IPS-11a (cell line): ENCODE data around the gene GABRA1.

ENCODE experiments used
- H3K4me3 ChIP-seq: one replicate; pipeline ENCODE4 v1.5.1; 2013; ENCODE audit warnings: low read depth, low read length, control low read depth

The GABRA1 gene

DNA sequence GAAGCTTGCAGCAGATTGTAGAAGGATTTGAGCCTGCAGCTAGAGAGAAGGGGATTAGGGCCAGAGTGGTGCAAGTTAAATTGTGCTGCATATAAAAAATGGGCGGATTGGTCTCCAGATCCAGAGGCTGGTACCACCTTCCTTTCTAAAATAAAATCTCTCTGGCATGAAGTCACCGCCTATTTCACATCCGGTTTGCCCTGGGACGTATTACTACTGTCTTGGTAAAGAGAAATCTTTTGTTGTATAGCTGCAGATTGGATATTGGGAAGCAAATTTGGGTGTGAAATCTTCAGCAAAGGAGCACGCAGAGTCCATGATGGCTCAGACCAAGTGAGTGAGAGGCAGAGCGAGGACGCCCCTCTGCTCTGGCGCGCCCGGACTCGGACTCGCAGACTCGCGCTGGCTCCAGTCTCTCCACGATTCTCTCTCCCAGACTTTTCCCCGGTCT lies at the start of gene GABRA1:
GABRA1 (plus strand) TSS at position 180 of the 451 bp plus-strand sequence. CDS start 2,691 bp downstream, outside the sequence.
- H3K4me3 ChIP-seq, result peak within 1 kb of the TSS; percentile 58

DNA sequence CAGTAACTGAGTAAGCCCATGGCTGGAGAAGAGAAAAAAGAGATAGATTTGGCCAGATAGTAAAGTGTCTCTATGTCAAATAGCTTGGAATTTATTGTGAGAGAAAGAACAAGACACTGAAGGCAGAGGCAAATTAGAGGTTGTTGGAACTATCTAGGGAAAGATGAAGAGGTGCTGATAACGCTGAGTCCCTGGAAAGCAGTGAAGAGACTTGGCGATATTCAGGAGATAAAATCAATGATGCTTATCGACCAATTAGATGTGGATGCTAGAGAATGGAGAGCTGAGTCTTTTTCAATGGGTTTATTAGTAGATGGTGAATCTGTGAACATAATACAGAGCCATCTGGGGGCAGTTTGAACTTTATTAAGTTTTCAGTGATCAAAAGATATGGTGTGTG lies 48.6 kb upstream of the GABRA1 start:
- H3K4me3 ChIP-seq, result no peak overlapping the region

DNA sequence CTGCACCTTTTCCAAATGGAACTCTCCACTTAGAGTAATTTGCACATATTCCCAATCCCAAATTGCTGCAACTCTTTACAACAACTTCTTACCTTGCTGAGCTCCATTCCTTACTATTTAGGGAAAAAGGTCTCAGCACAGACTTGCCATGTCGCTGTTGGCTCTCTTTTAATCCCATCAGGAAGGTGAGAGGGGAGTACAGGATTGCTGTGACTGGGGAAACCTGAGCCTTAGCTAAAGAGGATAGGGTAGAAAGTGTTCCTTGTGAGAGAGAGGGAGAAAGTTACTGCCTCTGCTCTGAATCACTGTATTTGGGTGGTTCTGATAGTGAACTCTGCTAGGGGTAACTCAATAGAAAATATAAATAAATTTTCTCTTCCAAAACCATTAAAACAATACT lies 43.7 kb upstream of the GABRA1 start:
- no peak overlapping the region for H3K4me3 ChIP-seq

DNA sequence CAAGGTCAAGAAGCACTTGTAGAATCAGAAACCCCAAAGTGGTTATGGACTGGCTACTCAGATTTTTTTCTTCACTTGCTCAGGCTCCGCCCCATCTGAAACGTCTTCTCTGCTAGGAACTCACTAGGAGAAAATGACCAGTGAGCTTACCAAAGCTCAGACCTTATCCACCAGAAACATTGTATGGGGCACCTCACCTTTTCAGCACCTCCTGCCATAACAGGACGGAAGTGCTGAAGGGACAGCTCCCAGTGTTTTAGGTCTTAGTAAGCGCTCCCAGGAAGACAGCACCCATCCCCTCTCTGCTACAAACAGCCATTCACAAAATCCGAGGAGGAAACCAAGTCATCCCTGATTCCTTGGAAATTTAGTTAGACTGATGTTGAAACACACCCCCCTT lies 1.2 kb upstream of the GABRA1 start:
- H3K4me3 ChIP-seq, result peak overlapping the region; percentile 58

DNA sequence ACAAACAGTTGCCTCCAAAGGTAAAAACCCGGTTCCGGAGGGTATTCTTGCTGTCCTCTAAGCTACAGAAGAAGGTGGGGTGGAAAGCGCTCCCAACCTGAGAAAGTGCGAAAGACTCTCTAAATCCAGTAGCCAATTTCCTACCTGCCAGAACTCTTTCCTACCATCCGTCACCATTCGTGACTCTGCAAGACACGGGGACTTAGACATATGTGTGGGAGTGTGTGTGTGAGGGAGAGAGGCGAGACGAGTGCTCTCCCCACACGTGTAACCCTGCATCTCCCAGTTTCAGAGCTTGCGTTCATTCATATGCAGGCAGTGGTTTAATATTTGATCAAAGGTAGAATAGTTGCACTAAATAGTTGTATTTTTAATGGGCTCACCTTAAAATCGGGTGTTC lies 473 bp upstream of the GABRA1 start:
- peak overlapping the region; percentile 58 for H3K4me3 ChIP-seq

DNA sequence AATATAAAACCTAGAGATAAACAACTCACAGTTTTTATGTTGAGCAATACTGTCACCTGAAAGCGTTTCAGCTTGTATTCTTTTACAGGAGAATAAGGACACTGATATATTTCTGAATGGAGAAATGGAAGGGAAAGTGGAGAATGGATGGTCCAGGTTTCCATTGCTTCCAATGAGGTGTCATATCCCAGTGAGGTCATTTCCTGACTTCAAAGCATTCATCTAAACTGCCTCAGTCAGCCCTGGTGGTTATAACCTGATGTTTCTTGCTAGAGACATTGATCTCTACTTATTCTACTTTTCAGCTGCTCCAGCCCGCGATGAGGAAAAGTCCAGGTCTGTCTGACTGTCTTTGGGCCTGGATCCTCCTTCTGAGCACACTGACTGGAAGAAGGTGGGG lies 2.6 kb downstream of the GABRA1 start:
- no peak overlapping the region for H3K4me3 ChIP-seq

DNA sequence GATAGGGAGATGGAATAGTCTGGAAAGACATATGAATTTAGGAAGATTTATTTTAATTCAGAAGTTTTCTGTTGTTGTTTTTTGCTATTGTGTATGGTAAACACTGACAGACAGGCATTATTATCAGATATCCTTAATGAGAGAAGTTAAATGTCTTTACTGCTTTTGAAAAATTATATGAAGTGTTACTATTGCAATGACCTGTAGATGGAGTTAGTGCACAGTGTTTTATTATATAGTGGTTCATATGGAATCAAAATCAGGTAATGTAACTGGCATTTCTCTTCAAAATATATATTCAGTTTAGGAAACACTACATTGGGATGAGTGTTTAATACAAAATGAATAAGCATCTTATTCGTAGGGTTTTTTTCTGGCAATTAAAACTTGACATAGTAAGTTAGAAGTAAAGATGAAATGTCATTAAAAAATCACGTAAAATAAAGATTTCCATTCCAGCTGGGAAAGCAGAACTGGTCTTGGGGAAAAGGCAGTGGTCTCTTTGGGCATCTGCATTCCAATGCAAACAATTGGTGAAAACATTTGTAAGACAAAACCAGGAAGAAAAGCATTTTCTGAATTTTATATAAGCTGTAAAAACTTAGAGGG lies 3.9 kb downstream of the GABRA1 start:
- H3K4me3 ChIP-seq, result no peak overlapping the region

DNA sequence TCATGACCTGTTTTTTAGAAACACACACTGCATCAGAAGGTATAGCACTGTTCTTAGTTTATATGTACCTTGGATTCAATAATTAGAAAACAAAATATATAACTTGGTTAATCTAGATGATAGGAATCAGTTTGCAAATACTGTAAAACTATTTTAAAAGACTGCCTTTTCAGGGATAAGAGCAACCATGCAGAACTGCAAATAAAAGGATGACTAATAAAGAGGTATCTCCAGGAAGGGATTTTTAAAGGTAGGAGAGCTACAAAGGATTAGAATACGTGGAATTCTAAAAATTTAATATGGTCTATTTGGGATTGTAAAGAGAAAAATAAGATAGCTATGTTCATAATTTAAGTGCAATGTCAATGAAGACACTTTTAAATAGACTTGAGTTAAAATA lies 9.4 kb downstream of the GABRA1 start:
- no peak overlapping the region for H3K4me3 ChIP-seq

DNA sequence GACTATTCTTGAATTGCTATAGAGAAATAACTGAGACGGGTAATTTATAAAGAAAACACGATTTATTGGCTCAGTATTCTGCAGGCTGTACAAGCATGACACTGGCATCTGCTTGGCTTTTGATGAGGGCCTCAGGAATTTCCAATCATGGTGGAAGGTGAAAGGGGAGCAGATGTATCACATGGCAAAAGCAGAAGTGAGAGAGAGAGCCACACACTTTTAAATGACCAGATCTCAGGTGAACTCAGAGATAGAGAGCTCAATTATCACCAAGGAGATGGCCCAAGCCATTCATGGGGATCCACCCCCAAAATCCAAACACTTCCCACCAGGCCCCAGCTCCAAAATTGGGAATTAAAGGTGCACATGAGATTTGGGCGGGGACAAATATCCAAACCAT lies 15.3 kb downstream of the GABRA1 start:
- H3K4me3 ChIP-seq, result no peak overlapping the region

DNA sequence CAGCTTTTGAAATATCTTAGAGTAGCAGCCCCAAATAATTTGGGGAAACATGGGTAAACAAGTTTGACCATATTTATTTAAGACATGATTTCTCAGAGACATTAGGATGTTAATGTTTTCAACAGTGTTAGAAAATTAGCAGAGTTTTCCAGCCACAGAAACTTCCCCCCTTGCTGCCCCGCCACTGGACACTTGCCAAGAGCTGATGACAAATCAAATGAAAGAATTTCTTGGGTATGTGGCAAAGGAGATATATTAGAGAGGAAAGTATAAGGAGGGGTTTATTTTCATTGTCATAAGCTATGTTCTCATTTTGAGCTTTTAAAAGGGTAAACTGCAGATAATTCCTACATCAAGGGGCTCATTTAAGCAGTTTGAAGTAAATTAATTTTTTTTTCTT lies 15.9 kb downstream of the GABRA1 start:
- no peak overlapping the region for H3K4me3 ChIP-seq

DNA sequence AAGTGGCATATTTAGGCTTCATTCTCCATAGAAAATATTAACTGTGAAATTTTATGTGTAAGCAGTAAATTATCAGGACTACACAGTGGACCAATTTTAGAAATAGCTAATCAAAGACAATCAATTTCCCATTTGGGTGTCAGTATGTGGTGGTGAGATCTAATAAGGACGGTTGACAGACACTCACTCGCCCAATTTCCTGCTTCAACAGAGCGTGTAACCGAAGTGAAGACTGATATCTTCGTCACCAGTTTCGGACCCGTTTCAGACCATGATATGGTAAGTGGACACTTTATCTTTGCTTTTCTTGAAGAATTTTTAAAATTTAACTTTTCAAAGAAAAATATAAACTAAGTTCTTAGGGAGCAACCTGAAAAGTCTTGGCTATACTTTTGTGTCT lies 17.6 kb downstream of the GABRA1 start:
- H3K4me3 ChIP-seq, result no peak overlapping the region

DNA sequence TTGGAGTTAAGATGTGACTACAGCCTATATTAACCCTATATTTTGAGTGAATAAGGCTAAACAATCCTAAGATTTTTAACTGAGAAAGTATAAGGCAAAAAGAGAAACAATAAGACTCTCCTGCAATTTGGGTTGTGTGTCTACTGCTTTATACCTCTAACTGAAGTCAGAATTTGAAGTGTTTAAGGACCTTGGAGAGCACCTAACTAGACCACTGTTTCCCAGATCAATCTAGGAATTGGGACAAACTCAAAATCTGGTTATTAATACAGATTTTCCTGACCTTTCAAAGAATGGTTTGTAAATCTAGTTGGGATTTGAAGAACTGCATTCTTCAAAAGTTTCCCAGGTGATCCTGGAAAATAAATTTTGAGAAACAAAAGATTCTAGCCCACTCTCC lies 42.1 kb downstream of the GABRA1 start:
- H3K4me3 ChIP-seq, result no peak overlapping the region

DNA sequence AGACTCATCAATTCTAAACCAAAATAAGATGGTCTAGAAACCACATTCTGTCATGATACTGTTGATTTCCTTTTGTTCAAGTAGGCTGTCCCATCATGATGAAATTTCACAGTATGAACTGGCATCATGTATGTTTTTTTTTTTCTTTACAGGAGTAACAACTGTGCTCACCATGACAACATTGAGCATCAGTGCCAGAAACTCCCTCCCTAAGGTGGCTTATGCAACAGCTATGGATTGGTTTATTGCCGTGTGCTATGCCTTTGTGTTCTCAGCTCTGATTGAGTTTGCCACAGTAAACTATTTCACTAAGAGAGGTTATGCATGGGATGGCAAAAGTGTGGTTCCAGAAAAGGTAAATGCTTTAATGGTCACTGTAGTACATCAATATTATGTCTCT lies 47.6 kb downstream of the GABRA1 start:
- no peak overlapping the region for H3K4me3 ChIP-seq

DNA sequence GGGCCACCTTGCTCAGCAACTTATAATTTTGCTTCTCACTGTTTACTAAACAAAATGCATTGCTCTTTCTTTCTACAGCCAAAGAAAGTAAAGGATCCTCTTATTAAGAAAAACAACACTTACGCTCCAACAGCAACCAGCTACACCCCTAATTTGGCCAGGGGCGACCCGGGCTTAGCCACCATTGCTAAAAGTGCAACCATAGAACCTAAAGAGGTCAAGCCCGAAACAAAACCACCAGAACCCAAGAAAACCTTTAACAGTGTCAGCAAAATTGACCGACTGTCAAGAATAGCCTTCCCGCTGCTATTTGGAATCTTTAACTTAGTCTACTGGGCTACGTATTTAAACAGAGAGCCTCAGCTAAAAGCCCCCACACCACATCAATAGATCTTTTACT lies 49.1 kb downstream of the GABRA1 start:
- no peak overlapping the region for H3K4me3 ChIP-seq

DNA sequence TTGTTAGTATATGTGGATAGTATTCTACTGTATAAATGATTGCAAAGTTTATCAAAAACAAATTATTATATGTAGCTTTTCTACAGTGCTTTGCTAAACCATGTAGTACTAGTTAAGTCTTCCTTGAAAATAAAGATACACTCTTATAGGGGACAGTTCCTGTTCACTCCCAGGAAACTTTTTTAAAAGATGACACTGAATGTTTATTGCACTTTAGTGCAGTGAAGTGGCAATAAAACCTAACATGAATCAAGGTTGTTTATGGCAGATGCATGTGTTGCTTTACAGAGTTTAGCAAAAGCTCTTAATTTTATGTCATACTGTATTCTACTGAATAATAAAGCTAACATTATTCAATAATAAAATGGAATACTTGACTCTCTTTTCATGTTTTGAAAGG lies 51.7 kb downstream of the GABRA1 start:
- H3K4me3 ChIP-seq, result no peak overlapping the region

DNA sequence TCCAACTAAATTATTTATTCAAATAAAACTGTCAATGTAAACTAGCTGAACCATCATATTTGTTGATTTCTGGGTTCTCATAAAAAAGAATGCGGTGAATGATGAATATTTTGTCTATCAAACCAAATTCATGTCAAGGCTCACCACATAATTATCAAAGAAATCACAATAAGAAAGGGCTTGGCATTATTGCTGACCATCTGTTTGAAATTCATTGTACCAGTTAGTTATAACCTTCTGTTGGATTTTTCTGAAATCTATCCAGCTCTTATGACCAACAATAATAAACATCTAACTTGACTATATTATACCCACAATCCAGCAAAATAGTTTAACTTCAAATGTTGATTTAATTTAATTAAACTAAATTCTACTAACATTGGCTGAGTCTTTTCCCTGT lies 53.1 kb downstream of the GABRA1 start:
- no peak overlapping the region for H3K4me3 ChIP-seq

DNA sequence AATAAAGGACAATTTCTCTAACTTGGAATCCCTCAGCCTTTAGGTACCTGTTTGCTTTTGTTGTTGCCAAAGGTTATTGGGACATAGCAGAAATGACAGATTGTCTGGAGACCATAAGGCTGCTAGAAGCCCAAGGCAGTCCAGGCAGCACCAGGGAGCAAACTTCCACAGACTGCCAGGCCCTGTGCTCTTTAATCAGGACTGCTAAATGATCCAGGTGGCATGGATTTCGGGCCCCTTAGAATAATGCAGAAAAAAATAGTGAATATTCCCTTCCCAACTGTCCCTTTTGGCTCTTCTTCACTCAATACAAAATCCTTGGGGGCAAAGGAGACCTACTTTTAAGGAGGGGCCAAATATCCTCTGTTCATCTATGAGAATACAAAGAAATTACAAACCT lies 73.9 kb downstream of the GABRA1 start:
- H3K4me3 ChIP-seq, result no peak overlapping the region

DNA sequence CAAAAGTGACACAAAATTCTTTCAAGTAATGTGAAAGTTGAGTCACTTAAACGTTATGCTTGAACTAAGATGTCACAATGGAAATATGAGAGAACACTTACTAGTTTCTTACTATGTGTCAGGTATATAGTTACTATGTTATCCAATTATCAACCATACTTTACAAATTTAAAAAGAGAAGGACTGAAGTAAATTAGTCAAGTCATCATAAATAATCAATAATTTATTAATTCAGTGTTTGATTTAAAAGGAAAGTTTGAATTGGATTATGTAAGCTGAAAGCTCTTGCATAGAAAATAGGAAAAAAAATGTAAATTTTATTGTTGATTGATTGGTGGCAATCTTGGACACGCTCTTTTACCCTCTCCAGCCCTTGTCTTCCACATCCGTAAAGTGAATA lies 76.3 kb downstream of the GABRA1 start:
- no peak overlapping the region for H3K4me3 ChIP-seq

DNA sequence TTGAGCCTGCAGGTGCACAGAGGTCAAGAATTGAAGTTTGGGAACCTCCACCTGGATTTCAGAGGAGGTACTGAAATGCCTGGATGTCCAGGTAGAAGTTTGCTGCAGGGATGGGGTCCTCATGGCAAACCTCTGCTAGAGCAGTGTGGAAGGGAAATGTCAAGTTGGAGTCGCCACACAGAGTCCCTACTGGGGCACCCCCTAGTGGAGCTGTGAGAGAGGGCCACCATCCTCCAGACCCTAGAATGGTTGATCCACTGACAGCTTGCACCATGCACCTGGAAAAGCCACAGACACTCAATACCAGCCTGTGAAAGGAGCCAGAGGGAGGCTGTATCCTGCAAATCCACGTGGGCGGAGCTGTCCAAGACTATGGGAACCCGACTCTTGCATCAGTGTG lies 78.0 kb downstream of the GABRA1 start:
- H3K4me3 ChIP-seq, result no peak overlapping the region

DNA sequence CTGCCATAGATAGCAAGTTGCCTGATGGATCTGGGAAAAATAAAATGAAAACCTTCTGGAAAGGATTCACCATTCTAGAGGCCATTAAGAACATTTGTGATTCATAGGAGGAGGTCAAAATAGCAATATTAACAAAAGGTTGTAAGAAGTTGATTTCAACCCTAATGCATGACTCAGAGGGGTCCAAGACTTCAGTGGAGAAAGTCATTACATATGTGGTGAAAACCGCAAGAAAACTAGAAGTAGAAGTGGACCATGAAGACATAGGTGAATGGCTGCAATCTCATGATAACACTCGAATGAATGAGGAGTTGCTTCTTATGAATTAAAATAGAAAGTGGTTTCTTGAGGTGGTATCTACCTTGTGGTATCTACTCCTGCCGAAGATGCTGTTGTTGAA lies 86.6 kb downstream of the GABRA1 start:
- H3K4me3 ChIP-seq, result no peak overlapping the region

DNA sequence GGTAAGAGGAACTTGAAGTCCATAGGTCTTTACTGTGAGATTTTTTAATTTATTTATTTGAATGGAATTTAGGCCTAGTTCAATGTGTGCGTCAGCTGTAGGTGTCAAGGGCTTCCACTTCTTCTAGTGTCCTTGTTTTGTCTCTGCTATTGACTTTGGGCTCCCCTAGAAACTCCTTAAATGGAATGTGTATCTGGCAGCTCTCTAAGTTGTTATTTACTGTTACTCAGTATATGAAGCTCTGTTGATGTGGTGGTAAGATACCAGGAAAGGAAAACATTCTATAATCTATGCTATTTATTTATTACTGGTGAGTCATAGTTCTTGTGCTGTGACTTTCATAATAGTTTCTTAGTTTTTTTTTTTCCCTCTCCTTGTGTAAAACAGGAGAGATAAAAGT lies 97.1 kb downstream of the GABRA1 start:
- H3K4me3 ChIP-seq, result no peak overlapping the region

DNA sequence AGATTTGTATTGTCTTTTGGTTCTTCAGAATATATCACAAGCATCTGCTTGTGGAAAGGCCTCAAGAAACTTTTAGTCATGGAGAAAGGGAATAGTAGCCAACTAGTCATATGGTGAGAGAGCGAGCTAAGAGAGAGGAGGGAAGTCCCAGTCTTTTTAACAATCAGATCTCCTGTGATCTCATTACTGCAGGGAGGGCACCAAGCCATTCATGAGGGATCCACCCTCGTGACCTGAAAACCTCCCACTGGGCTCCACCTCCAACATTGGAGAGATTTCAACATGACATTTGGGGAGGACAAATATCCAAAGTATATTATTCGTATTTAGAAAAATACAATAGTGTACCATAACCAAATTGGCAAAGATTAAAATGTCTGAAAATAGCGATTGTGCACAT lies 99.0 kb downstream of the GABRA1 start:
- H3K4me3 ChIP-seq, result no peak overlapping the region
